AG04449 (cell line): ENCODE results near the gene NUDT19.
"Not testable (repeated sequence)": the region's sequence is repeated elsewhere in the genome, so short reads cannot be mapped to it uniquely, and the experiment has no call there.

Experiments used
- CTCF ChIA-PET: fragments of 350-600 bp; formaldehyde crosslinking; extraction: SDS; loops from one replicate; lab custom pipeline; 2021; ENCODE audit warnings: antibody characterized with exemption; lab: Yijun Ruan, JAX
- POLR2A ChIA-PET: fragments of 400-600, 350-600 bp; formaldehyde crosslinking; extraction: SDS; loops from one replicate; lab custom pipeline; 2020; ENCODE audit warnings: antibody characterized with exemption, inconsistent platforms; lab: Yijun Ruan, JAX
- DNase-seq: peaks from one replicate; pipeline ENCODE4 v3.0.0-alpha.2; 2010; ENCODE audit warnings: low read depth, low spot score
- H3K4me3 ChIP-seq: 2 replicates; pipeline ENCODE4 v1.5.1; 2011; ENCODE audit warnings: low read depth, mild to moderate bottlenecking, control low read depth, low read length
- TF ChIP-seq, protein P1 (sequence below): IDR thresholded peaks from one replicate; pipeline ENCODE4 v1.5.1; 2011; ENCODE audit warnings: mild to moderate bottlenecking, moderate library complexity, low read length, control low read depth, inconsistent platforms; ENCODE audit not compliant: insufficient read depth; ENCODE audit errors: missing control alignments

The NUDT19 gene

DNA sequence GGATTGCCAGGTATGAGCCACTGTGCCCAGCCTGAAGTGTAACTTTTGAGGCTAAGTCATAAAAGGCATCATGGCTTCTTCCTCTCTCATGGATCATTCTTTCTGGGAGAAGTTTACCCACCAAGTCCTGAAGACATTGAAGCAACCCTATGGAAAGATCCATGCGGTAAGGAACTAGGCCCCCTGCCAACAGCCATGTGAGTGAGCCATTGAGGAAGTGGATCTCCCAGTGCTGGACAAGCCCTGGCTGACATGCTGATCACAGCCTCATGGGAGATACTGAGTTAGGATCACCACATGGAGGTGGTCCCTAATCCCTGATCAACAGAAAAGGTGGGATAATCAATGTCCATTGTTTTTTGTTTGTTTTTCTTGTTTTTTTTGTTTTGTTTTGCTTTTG is 3.3 kb upstream of the NUDT19 start:
- TF ChIP-seq, protein P1, sequence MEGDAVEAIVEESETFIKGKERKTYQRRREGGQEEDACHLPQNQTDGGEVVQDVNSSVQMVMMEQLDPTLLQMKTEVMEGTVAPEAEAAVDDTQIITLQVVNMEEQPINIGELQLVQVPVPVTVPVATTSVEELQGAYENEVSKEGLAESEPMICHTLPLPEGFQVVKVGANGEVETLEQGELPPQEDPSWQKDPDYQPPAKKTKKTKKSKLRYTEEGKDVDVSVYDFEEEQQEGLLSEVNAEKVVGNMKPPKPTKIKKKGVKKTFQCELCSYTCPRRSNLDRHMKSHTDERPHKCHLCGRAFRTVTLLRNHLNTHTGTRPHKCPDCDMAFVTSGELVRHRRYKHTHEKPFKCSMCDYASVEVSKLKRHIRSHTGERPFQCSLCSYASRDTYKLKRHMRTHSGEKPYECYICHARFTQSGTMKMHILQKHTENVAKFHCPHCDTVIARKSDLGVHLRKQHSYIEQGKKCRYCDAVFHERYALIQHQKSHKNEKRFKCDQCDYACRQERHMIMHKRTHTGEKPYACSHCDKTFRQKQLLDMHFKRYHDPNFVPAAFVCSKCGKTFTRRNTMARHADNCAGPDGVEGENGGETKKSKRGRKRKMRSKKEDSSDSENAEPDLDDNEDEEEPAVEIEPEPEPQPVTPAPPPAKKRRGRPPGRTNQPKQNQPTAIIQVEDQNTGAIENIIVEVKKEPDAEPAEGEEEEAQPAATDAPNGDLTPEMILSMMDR = no peak
- ChIA-PET POLR2A (no interaction called here), CTCF (no interaction called here)
- no peak for DNase-seq
- no peak overlapping the region for H3K4me3 ChIP-seq

DNA sequence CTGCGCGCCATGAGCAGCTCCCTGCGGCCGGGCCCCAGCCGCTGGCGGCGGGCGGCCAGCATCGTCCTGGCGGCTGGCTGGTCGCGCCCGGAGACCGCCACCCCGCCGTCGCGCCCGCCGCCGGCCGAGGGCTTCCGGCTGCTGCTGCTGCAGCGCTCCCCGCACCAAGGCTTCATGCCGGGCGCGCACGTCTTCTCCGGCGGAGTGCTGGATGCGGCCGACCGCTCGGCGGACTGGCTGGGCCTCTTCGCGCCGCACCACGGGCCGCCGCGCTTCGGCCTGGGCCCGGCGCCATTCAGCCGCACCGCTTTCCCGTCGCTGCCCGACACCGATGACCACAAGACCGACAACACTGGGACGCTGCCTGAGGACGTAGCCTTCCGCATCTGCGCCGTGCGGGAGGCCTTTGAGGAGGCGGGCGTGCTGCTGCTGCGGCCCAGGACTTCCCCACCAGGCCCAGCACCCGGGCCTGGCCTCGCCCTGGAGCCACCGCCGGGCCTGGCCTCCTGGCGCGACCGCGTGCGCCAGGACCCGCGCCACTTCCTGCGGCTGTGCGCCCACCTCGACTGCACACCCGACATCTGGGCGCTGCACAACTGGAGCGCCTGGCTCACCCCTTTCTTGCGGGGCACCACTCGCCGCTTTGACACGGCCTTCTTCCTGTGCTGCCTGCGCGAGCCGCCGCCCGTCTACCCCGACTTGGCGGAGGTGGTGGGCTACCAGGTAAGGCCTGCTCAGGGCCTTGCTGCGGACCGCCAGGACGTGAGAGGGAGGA is 518 bp downstream of the NUDT19 start:
- DNase-seq = no peak
- ChIA-PET POLR2A (interaction anchor here (0.8 kb wide), 1 partner anchor 484 kb away, joined by 3 read pairs; no protein-coding TSS in a partner anchor), CTCF (interaction anchor here (0.6 to 1.9 kb wide), 6 partner anchors 8 to 280 kb away, joined by 3 to 6 read pairs (median 3); partner anchors contain the start of genes CEP89 and FAAP24)
- TF ChIP-seq, protein P1 = no peak
- H3K4me3 ChIP-seq = peak overlapping the region; percentile 71

DNA sequence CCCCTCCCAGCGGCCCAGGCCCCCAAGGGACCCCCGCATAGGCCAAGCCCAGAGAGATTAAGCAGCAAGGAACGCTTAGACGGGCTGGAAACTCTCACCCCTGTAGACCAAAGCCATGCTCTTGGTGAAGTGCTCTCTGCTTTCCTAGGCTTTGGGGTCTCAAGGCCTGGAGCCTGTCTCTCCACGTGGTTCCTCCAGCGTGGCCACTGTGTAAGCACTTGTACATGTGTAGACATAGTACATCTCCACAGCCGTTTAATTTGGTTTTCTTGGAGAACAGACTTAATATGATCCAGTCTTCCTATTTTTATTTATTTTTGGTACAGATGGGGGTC is 1.1 kb downstream of the NUDT19 start:
- TF ChIP-seq, protein P1 = no peak
- ChIA-PET CTCF (interaction anchor here (1.9 kb wide), 1 partner anchor 15 kb away, joined by 6 read pairs; no protein-coding TSS in a partner anchor), POLR2A (no interaction called here)
- DNase-seq = no peak
- peak overlapping the region; percentile 71 for H3K4me3 ChIP-seq

DNA sequence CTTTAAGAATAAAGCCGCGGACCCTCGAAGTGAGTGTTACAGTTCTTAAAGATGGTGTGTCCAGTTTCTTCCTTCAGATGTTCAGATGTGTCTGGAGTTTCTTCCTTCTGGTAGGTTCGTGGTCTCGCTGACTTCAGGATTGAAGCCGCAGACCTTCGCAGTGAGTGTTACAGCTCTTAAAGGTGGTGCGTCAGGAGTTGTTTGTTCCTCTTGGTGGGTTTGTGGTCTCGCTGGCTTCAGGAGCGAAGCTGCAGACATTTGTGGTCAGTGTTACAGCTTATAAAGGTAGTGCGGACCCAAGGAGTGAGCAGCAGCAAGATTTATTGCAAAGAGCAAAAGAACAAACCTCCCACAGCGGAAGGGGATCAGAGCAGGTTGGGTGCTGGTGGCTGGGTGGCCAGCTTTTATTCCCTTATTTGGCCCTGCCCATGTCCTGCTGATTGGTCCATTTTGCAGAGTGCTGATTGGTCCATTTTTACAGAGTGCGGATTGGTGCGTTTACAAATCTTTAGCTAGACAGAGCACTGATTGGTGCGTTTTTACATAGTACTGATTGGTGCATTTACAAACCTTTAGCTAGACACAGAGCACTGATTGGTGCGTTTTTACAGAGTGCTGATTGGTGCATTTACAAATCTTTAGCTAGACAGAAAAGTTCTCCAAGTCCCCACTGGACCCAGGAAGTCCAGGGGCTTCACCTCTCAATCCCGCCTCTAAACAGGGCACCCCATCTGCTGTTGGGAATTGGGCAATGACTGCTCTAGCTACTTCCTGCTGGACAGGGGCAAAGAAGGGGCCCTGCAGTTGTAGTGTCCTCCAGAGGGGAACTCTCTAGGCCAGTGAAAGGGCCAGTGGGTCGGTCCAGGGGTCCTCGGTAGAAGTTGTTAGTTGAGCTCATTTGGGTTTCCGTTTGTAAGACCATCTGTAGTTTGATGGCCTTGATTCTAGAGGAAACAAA is 1.8 kb downstream of the NUDT19 start:
- DNase-seq, POLR2A ChIA-PET: not testable (repeated sequence)
- peak overlapping the region; percentile 71 for H3K4me3 ChIP-seq
- CTCF ChIA-PET = interaction anchor here (1.9 kb wide), 1 partner anchor 16 kb away, joined by 6 read pairs; no protein-coding TSS in a partner anchor

- CTCF ChIA-PET = interaction anchor here (1.9 kb wide), 1 partner anchor 16 kb away, joined by 6 read pairs; no protein-coding TSS in a partner anchor
- H3K4me3 ChIP-seq, DNase-seq, POLR2A ChIA-PET: not testable (repeated sequence)
Measured at GRCh38 chr19:32694316-32694715, 2.7 kb downstream of the NUDT19 start.

GRCh38 chr19:32694851-32695250 is 3.2 kb downstream of the NUDT19 start:
- CTCF ChIA-PET, DNase-seq, H3K4me3 ChIP-seq, POLR2A ChIA-PET: not testable (repeated sequence)

DNA sequence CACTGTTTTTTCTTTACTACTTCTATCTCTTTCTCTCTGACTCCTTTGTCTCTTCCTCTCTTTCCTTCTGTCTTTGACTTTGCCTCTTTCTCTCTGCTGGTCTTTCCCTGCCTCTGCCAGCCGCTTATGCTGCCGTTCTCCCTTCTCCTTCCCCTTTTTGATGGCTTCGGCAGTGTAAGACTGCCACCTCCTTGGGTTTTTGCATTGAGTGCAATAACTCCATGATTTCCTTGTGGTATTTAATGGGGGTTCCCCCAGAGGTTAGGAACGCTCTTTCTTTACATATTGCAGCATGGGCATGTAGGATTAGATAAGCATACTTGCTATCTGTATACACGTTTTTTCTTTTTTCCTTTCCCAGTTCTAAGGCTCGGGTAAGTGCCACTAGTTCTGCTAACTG is 3.9 kb downstream of the NUDT19 start:
- H3K4me3 ChIP-seq, POLR2A ChIA-PET, CTCF ChIA-PET, DNase-seq: not testable (repeated sequence)

- DNase-seq, POLR2A ChIA-PET, CTCF ChIA-PET, H3K4me3 ChIP-seq: not testable (repeated sequence)
Measured at GRCh38 chr19:32696771-32697170, 5.2 kb downstream of the NUDT19 start.

- POLR2A ChIA-PET, H3K4me3 ChIP-seq, DNase-seq: not testable (repeated sequence)
- CTCF ChIA-PET = interaction anchor here (1.2 kb wide), 1 partner anchor 9 kb away, joined by 3 read pairs; the partner anchor contains the start of gene NUDT19
Measured at GRCh38 chr19:32700129-32700528, 8.5 kb downstream of the NUDT19 start.
